HepG2 (cell line): Measurements from ENCODE around the gene NLGN2. TPM values are rescaled to one million over a fixed set of nuclear protein-coding genes. Genes with fewer than 3 reads are reported as not detected.

Experiments used
- AGO2 ChIP-seq: fragments of 200-400 bp; formaldehyde crosslinking; optimal IDR thresholded peaks from 2 replicates; pipeline ENCODE3; 2017; ENCODE audit warnings: mild to moderate bottlenecking, low read depth, low read length, moderate library complexity
- ARID2 ChIP-seq: sonication (generic); formaldehyde crosslinking; IDR thresholded peaks from 2 replicates; pipeline ENCODE4 v1.8.1; 2022; ENCODE audit warnings: mild to moderate bottlenecking, missing genetic modification reagents, borderline replicate concordance
- ELF3 ChIP-seq: IDR thresholded peaks from 2 replicates; pipeline ENCODE4 v1.6.1; 2016; ENCODE audit warnings: missing genetic modification reagents, missing compliant biosample characterization
- ERF ChIP-seq: IDR thresholded peaks from 2 replicates; pipeline ENCODE4 v1.6.1; 2018; ENCODE audit warnings: missing biosample characterization, missing genetic modification reagents
- FIP1L1 ChIP-seq: fragments of 200-400 bp; formaldehyde crosslinking; IDR thresholded peaks from 2 replicates; pipeline ENCODE4 v1.6.1; 2018; ENCODE audit warnings: low read depth, mild to moderate bottlenecking, low read length, moderate library complexity, borderline replicate concordance; ENCODE audit not compliant: insufficient read depth
- GPN1 ChIP-seq: sonication (generic); formaldehyde crosslinking; IDR thresholded peaks from 2 replicates; pipeline ENCODE4 v1.5.1; 2020; ENCODE audit warnings: missing genetic modification reagents, borderline replicate concordance
- POLR2AphosphoS5 ChIP-seq: IDR thresholded peaks from 2 replicates; pipeline ENCODE4 v1.6.1; 2012; ENCODE audit warnings: low read depth, low read length
- RBAK ChIP-seq: sonication (generic); formaldehyde crosslinking; IDR thresholded peaks from 2 replicates; pipeline ENCODE4 v1.5.1; 2020; ENCODE audit warnings: mild to moderate bottlenecking, missing genetic modification reagents
- SOX5 ChIP-seq: IDR thresholded peaks from 2 replicates; pipeline ENCODE4 v1.6.1; 2016; ENCODE audit warnings: borderline replicate concordance
- SRY ChIP-seq: sonication (generic); formaldehyde crosslinking; IDR thresholded peaks from 2 replicates; pipeline ENCODE4 v1.8.0; 2022; ENCODE audit warnings: mild to moderate bottlenecking, missing genetic modification reagents
- ZHX2 ChIP-seq, 2 experiments: sonication (generic) in 1 of 2; formaldehyde crosslinking in 1 of 2; IDR thresholded peaks; 2 replicates each; pipeline versions ENCODE4 v1.6.1 to v1.9.0; 2014 to 2022; ENCODE audit warnings: antibody characterized with exemption in 1 of 2, borderline replicate concordance in 1 of 2, inconsistent platforms in 1 of 2, low read depth in 1 of 2, missing genetic modification reagents in 1 of 2
- ZNF24 ChIP-seq: fragments of 450-650 bp; IDR thresholded peaks from 2 replicates; pipeline ENCODE4 v1.6.1; 2017; ENCODE audit warnings: antibody characterized with exemption, mild to moderate bottlenecking
- ZNF264 ChIP-seq: sonication (generic); formaldehyde crosslinking; IDR thresholded peaks from 2 replicates; pipeline ENCODE4 v1.4.0; 2020; ENCODE audit warnings: missing genetic modification reagents
- ZNF34 ChIP-seq: sonication (generic); formaldehyde crosslinking; IDR thresholded peaks from 2 replicates; pipeline ENCODE4 v1.4.0; 2020; ENCODE audit warnings: mild to moderate bottlenecking, missing genetic modification reagents, borderline replicate concordance
- ZNF646 ChIP-seq: sonication (generic); formaldehyde crosslinking; IDR thresholded peaks from 2 replicates; pipeline ENCODE4 v1.9.0; 2021; ENCODE audit warnings: mild to moderate bottlenecking, missing genetic modification reagents
- ZNF713 ChIP-seq: sonication (generic); formaldehyde crosslinking; IDR thresholded peaks from 2 replicates; pipeline ENCODE4 v1.4.0; 2020; ENCODE audit warnings: mild to moderate bottlenecking, missing genetic modification reagents
- ZNF777 ChIP-seq: sonication (generic); formaldehyde crosslinking; IDR thresholded peaks from 2 replicates; pipeline ENCODE4 v1.4.0; 2020; ENCODE audit warnings: missing genetic modification reagents
- polyA plus RNA-seq, 8 experiments: library from polyadenylated mRNA; depleted of rRNA in 3 of 8; stranded (reverse) in 7 of 8; unstranded in 1 of 8; fragments of >200 nt; fragmentation: Illumina TruSeq in 4 of 8; extraction: Trizol in 4 of 8; gene quantifications; 2 replicates each; pipeline versions ENCODE4 v1.2.1 to v1.2.3, GENCODE V29; 2011 to 2016; ENCODE audit warnings: low read depth in 4 of 8, missing spikeins in 1 of 8, mixed read lengths in 1 of 8; ENCODE audit not compliant: insufficient read depth in 1 of 8
- total RNA-seq, 5 experiments: library from RNA; depleted of rRNA; stranded (reverse); fragments of >200 nt; fragmentation: Illumina TruSeq; extraction: Trizol; gene quantifications; 2 replicates each; pipeline ENCODE4 v1.2.3, GENCODE V29; 2016; ENCODE audit warnings: low read depth in 1 of 5

The NLGN2 gene
- total and polyA plus RNA-seq, 2 of the 13 experiments (the other 11 are each of a cell fraction or from before 2014, with no cell fraction given), result 1.9 to 11.0 TPM

GRCh38 chr17:7394452-7395191 lies 13.0 kb upstream of the NLGN2 start, which contains the start of gene PLSCR3 (continued):
- TF ChIP-seq ZNF646 (CRISPR knock-in tag), result no peak
- no peak for TF ChIP-seq RBAK (CRISPR knock-in tag)
- peak; percentile 55; the same call in 1 of the 2 replicates for TF ChIP-seq ERF (CRISPR knock-in tag)
- TF ChIP-seq GPN1 (CRISPR knock-in tag), result no peak
- TF ChIP-seq ZNF24, result no peak
- TF ChIP-seq AGO2, result no peak
- TF ChIP-seq POLR2AphosphoS5, result peak; percentile 87
- TF ChIP-seq ZNF34 (CRISPR knock-in tag), result no peak
- TF ChIP-seq ZNF264, result no peak
- no peak; the same call in 1 of the 2 replicates for TF ChIP-seq ELF3 (CRISPR knock-in tag)
- peak; percentile 24; the same call in 1 of the 2 replicates for TF ChIP-seq ZNF777 (CRISPR knock-in tag)
- TF ChIP-seq ZHX2 (IDR thresholded peaks at IDR 0.05; ENCODE audit: low read depth), result no peak
- TF ChIP-seq ZHX2 (CRISPR knock-in tag; IDR thresholded peaks at IDR 0.05; ENCODE audit: borderline replicate concordance), result peak; percentile 55; the same call in 1 of the 2 replicates
- peak; percentile 48; the same call in 1 of the 2 replicates for TF ChIP-seq SOX5 (CRISPR knock-in tag)
- TF ChIP-seq ZNF713 (CRISPR knock-in tag), result no peak
- TF ChIP-seq FIP1L1, result no peak
- TF ChIP-seq SRY (CRISPR knock-in tag), result no peak; the same call in 1 of the 2 replicates
- TF ChIP-seq ARID2 (CRISPR knock-in tag), result no peak
